Astrocyte of the spinal cord (primary cell): ENCODE data around the gene SMTNL2.
"Not testable (repeated sequence)": the region's sequence is repeated elsewhere in the genome, so short reads cannot be mapped to it uniquely, and the experiment has no call there.

ENCODE experiments used
- DNase-seq: peaks from one replicate; pipeline ENCODE4 v3.0.0; 2011; ENCODE audit warnings: low read depth, low spot score
- H3K4me3 ChIP-seq: 2 replicates; pipeline ENCODE4 v1.5.1; 2011; ENCODE audit warnings: low read depth, mild to moderate bottlenecking, low read length, moderate library complexity
- in situ Hi-C: cut with HindIII; loops from 2 replicates; pipeline ENCODE4 v1.10.0; 2017; ENCODE audit warnings: low sequenced_read_pairs
- TF ChIP-seq, protein P1 (sequence below): IDR thresholded peaks from 2 replicates; pipeline ENCODE4 v1.5.1; 2012; ENCODE audit warnings: low read depth, mild to moderate bottlenecking, low read length, inconsistent platforms

The SMTNL2 gene

DNA sequence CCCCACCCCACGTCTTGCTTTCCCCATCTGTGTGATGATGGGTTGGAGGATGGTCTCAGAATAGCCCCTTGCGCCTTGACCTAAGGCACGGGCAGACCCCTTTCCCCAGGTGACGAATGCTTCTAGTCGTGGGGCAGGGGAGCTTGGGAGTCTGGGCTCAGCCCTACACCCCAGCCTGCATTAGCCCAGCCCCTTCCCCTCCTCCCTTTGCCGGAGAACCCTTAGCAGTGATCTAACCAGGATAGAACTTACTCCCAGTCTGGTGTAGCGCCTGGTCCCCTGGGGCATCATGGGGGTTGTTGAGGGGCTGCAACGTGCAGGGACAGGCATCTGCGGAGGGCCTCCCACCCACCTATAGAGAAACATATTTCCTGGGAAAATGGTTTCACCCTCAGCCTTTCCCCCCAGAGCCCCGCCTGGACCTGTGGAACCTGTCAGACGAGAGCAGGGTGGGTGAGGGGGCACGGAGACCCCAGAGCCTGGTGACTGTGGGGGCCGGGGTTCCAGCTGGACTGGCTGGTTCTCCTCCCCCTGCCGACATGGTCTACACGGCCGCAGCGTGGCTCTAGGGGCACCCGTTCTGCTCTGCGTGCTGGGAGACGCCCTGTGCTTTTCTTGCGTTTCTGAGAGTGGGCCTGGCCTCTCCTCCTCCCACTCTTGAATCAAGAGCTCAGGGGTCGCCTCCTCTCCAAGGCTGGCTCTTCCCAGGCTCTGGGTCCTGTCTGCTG lies 4.7 kb downstream of the SMTNL2 start:
- TF ChIP-seq, protein P1, sequence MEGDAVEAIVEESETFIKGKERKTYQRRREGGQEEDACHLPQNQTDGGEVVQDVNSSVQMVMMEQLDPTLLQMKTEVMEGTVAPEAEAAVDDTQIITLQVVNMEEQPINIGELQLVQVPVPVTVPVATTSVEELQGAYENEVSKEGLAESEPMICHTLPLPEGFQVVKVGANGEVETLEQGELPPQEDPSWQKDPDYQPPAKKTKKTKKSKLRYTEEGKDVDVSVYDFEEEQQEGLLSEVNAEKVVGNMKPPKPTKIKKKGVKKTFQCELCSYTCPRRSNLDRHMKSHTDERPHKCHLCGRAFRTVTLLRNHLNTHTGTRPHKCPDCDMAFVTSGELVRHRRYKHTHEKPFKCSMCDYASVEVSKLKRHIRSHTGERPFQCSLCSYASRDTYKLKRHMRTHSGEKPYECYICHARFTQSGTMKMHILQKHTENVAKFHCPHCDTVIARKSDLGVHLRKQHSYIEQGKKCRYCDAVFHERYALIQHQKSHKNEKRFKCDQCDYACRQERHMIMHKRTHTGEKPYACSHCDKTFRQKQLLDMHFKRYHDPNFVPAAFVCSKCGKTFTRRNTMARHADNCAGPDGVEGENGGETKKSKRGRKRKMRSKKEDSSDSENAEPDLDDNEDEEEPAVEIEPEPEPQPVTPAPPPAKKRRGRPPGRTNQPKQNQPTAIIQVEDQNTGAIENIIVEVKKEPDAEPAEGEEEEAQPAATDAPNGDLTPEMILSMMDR, result no peak
- H3K4me3 ChIP-seq, result no peak overlapping the region
- no peak for DNase-seq
- in situ Hi-C loops, result no loop called here

DNA sequence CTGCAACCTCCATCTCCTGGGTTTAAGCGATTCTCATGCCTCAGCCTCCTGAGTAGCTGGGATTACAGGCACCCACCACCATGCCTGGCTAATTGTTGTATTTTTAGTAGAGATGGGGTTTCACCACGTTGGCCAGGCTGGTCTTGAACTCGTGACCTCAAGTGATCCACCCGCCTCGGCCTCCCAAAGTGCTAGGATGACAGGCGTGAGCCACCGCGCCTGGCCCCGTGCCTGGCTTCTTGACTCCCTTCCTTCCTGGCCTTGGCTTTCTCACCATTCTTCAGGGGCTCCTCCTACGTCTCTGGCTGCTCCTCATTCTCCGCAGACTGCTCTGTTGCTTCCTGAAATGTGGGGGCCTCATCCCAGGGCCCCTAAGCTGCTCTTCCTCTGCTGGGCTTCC lies 5.7 kb downstream of the SMTNL2 start:
- in situ Hi-C loops, result not testable (repeated sequence)

DNA sequence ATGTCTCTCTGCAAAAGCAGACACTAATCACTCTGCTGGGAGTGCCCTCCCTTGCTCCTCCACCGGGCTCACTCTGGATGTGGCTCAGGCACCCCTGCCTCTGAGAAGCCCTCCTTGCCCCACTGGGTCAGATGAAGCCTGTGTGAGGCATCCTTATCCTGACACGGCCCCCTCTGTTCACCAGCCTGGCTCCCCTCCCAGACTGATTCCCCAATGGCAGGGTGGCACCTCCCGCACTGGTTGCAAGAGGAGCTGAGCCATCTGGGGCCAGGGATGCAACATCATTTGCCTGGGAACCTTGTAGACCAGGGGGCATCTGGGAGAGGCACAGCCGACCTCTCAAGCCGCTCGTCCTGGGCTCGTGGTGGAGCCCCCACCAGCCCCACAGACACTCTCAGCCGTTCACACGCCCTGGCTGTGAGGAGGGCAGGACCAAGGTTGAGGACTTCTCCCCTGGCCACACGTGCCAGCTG lies 6.7 kb downstream of the SMTNL2 start:
- H3K4me3 ChIP-seq, result no peak overlapping the region
- TF ChIP-seq, protein P1, result no peak
- DNase-seq, result no peak
- in situ Hi-C loops, result no loop called here

More for the DNA sequence above, 5.7 kb downstream of the SMTNL2 start:
- not testable (repeated sequence) for H3K4me3 ChIP-seq, DNase-seq

DNA sequence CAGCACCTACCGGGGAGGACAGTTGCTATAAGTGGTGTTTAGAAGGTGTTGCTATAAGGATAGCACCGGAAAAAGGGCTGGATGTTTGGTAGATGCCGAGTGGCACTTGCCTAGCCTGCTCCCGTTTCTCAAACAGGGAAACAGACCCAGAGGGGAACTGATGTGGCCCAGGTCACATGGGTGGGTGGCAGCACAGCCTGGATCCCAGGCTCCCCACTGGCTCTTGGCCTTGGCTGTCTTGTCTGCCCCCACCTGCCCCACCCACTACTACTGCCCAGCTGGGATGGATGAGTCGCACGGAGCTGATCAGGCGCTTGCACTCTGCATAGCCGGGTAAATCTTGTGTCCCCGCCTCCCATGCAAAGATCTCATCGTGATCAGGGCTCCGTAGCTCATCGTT lies 7.2 kb downstream of the SMTNL2 start:
- H3K4me3 ChIP-seq, result no peak overlapping the region
- TF ChIP-seq, protein P1, result no peak
- no peak for DNase-seq
- in situ Hi-C loops, result no loop called here

DNA sequence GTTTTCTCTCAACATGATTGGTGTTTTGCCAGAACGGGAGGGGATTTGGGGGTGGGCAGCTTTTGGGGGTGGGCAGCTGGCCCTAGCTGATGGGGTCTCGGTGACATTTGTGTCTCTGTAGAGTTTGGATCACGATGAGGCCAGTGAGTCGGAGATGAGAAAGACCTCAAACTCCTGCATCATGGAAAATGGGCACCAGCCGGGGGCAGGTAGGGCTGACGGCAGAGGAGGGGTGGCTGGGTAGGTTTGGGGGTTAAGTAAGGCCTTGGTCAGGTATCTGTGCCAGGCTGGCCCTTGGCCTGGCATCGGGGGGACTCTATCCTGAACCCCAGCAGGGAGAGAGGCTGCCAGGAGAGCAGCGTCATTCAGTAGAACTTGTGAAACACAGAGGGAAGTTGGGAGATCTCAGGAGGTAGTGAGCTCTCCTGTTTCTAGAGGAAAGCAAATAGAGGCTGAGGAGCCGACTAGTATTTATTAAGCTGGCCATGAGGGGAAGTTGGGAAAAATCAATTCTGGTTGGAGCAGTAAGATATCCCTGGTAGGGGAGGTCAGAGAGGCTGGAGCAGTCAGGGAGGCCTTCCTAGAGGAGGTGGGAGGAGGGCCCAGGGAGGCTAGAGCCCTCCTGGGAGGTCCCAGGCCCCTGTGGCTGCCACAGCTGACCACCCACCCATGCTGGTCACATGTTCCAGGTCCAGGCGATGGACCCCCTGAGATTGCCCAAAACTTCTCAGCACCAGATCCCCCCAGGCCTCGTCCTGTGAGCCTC lies 8.1 kb downstream of the SMTNL2 start:
- TF ChIP-seq, protein P1, result no peak
- DNase-seq, result no peak
- in situ Hi-C loops, result no loop called here

DNA sequence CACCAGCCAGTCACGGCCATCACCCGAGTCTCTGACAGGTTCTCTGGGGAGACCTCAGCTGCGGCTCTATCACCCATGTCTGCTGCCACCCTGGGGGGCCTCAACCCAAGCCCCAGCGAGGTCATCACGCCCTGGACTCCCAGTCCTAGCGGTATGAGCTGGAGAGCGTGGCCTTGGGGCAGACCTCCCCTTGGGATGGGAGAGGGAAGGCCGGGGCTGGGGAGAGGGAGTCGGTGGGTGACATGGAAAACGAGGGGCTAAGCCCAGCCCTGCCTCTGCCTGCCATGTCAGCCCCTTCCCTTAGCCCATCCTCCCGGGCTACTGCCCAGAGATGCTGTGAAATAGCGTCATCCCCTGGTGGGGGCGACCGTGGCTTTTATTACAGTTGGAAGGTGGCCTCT lies 8.7 kb downstream of the SMTNL2 start:
- TF ChIP-seq, protein P1, result no peak
- no peak overlapping the region for H3K4me3 ChIP-seq
- in situ Hi-C loops, result no loop called here
- DNase-seq, result no peak

More for the DNA sequence above, 8.1 kb downstream of the SMTNL2 start:
- H3K4me3 ChIP-seq, result no peak overlapping the region

DNA sequence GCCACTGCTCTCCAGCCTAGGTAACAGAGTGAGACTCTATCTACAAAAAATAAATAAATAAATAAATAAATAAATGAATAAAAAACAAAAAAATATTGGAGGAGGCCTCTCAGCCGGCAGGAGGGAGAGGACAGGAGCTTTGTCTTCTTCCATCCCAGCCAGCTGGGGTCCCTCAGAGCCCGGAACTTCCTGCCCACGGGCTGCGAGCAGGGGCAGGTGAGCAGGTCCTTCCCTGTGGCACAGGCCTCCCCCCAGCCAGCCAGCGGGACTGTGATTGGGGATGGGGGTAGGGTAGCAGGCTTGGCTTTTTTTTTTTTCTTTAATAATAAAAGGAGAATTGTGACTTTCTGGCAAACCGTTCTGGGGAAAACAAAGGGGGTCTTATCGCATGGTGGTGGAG lies 10.1 kb downstream of the SMTNL2 start:
- no peak for DNase-seq
- TF ChIP-seq, protein P1, result no peak
- H3K4me3 ChIP-seq, result no peak overlapping the region
- in situ Hi-C loops, result no loop called here
